K562 (cell line): Measurements from ENCODE around the gene COX6A2. TPM values are rescaled to one million over a fixed set of nuclear protein-coding genes. Genes with fewer than 3 reads are reported as not detected.

Experiments
- ATF1 ChIP-seq, 2 experiments: fragments of 450-650 bp in 1 of 2; IDR thresholded peaks; 2 replicates each; pipeline ENCODE4 v1.6.1; 2016; ENCODE audit warnings: missing compliant biosample characterization in 1 of 2, missing genetic modification characterization in 1 of 2
- EHMT2 ChIP-seq: fragments of 450-650 bp; IDR thresholded peaks from 2 replicates; pipeline ENCODE4 v1.6.1; 2018; ENCODE audit warnings: antibody characterized with exemption
- HLTF ChIP-seq: fragments of 450-650 bp; IDR thresholded peaks from 2 replicates; pipeline ENCODE4 v1.6.1; 2016
- KDM1A ChIP-seq, 2 experiments: fragments of 450-650 bp; IDR thresholded peaks; 2 replicates each; pipeline ENCODE4 v1.6.1; 2016; ENCODE audit warnings: mild to moderate bottlenecking in 2 of 2
- LCOR ChIP-seq: sonication (generic); formaldehyde crosslinking; IDR thresholded peaks from 2 replicates; pipeline ENCODE4 v1.8.0; 2022; ENCODE audit warnings: mild to moderate bottlenecking, missing genetic modification reagents
- MBD2 ChIP-seq: sonication (generic); IDR thresholded peaks from 2 replicates; pipeline ENCODE4 v1.6.1; 2016; ENCODE audit warnings: low read depth, borderline replicate concordance
- MTA3 ChIP-seq: fragments of 450-650 bp; formaldehyde crosslinking; IDR thresholded peaks from 2 replicates; pipeline ENCODE4 v1.6.1; 2017; ENCODE audit warnings: mild to moderate bottlenecking, borderline replicate concordance
- NCOA2 ChIP-seq, 2 experiments: fragments of 450-650 bp; IDR thresholded peaks; 2 replicates each; pipeline ENCODE4 v1.6.1; 2018; ENCODE audit warnings: mild to moderate bottlenecking in 2 of 2, moderate library complexity in 1 of 2; ENCODE audit not compliant: partially characterized antibody in 2 of 2
- NR2C2 ChIP-seq, 2 experiments: fragments of 200-800 bp in 1 of 2; sonication (Bioruptor generic) in 1 of 2; sonication (generic) in 1 of 2; formaldehyde crosslinking in 1 of 2; IDR thresholded peaks; 2 replicates each; pipeline versions ENCODE4 v1.6.1 to v1.8.0; 2016 to 2022; ENCODE audit warnings: mild to moderate bottlenecking in 1 of 2, missing compliant biosample characterization in 1 of 2, missing genetic modification characterization in 1 of 2, missing genetic modification reagents in 1 of 2
- POLR2A ChIP-seq: fragments of 450-650 bp; conservative IDR thresholded peaks from 2 replicates; pipeline ENCODE4 v1.6.1; 2016
- POLR2AphosphoS5 ChIP-seq: IDR thresholded peaks from 2 replicates; pipeline ENCODE4 v1.6.1; 2011; ENCODE audit warnings: mild to moderate bottlenecking, low read depth, low read length, moderate library complexity; ENCODE audit not compliant: control insufficient read depth, insufficient read depth
- PPARD ChIP-seq: fragments of 250-450 bp; sonication (Bioruptor Pico); IDR thresholded peaks from 2 replicates; pipeline ENCODE4 v1.8.0; 2022; ENCODE audit warnings: inconsistent platforms, mild to moderate bottlenecking, moderate library complexity
- SETDB1 ChIP-seq: IDR thresholded peaks from one replicate; pipeline ENCODE4 v1.6.1; 2012; ENCODE audit warnings: low read length, control low read depth, inconsistent platforms
- XRCC5 ChIP-seq: fragments of 200-400 bp; formaldehyde crosslinking; IDR thresholded peaks from 2 replicates; pipeline ENCODE4 v1.6.1; 2017; ENCODE audit warnings: low read depth, mild to moderate bottlenecking, low read length
- YY1 ChIP-seq, 3 experiments: IDR thresholded peaks; 2 replicates each; pipeline ENCODE4 v1.6.1; 2011; ENCODE audit warnings: low read length in 2 of 3, mild to moderate bottlenecking in 2 of 3, moderate library complexity in 2 of 3, borderline replicate concordance in 1 of 3, control low read depth in 1 of 3, low read depth in 1 of 3; ENCODE audit not compliant: insufficient read depth in 3 of 3, insufficient replicate concordance in 2 of 3, control insufficient read depth in 1 of 3, insufficient read length in 1 of 3; ENCODE audit errors: extremely low read depth in 1 of 3
- ZNF134 ChIP-seq: fragments of 250-450 bp; sonication (Bioruptor Pico); conservative IDR thresholded peaks from 2 replicates; pipeline ENCODE4 v1.4.0; 2020
- ZNF24 ChIP-seq: fragments of 450-650 bp; IDR thresholded peaks from 2 replicates; pipeline ENCODE4 v1.6.1; 2016
- ZNF444 ChIP-seq: fragments of 250-450 bp; sonication (Bioruptor Pico); IDR thresholded peaks from 2 replicates; pipeline ENCODE4 v1.4.0; 2020; ENCODE audit warnings: mild to moderate bottlenecking, moderate library complexity
- ZNF76 ChIP-seq: fragments of 250-450 bp; sonication (Bioruptor Pico); IDR thresholded peaks from 2 replicates; pipeline ENCODE4 v1.4.0; 2020; ENCODE audit warnings: mild to moderate bottlenecking, moderate library complexity, borderline replicate concordance
- polyA plus RNA-seq, 8 experiments: library from polyadenylated mRNA; depleted of rRNA in 4 of 8; stranded (reverse) in 5 of 8; unstranded in 3 of 8; fragments of >200 nt; fragmentation: Nextera tagmentation in 2 of 8; fragmentation: Illumina TruSeq in 1 of 8; extraction: Ambion mirVana in 2 of 8; extraction: Trizol in 1 of 8; gene quantifications; 2 replicates each; pipeline versions ENCODE4 v1.2.1 to v1.2.3, GENCODE V29; 2011 to 2014; ENCODE audit warnings: inconsistent platforms in 1 of 8, missing spikeins in 1 of 8
- total RNA-seq, 7 experiments: library from RNA; depleted of rRNA in 6 of 7; stranded (reverse); fragments of >200 nt in 6 of 7; fragmentation: Illumina TruSeq in 2 of 7; extraction: Trizol in 2 of 7; gene quantifications; 2 replicates each; pipeline versions ENCODE4 v1.2.1 to v1.2.3, GENCODE V29; 2011 to 2021; ENCODE audit warnings: low replicate concordance in 1 of 7
- TF ChIP-seq, protein P1 (sequence below): sonication (generic); IDR thresholded peaks from 2 replicates; pipeline ENCODE4 v1.6.1; 2016
- TF ChIP-seq, protein P2 (sequence below), 2 experiments: fragments of 450-650 bp in 1 of 2; sonication (generic) in 1 of 2; formaldehyde crosslinking; conservative IDR thresholded peaks; 2 replicates each; pipeline versions ENCODE4 v1.4.0 to v1.8.1; 2020 to 2022; ENCODE audit warnings: mild to moderate bottlenecking in 1 of 2, missing genetic modification reagents in 1 of 2
- TF ChIP-seq, protein P3 (sequence below): fragments of 450-650 bp; formaldehyde crosslinking; IDR thresholded peaks from 2 replicates; pipeline ENCODE4 v1.4.0; 2022; ENCODE audit warnings: mild to moderate bottlenecking, moderate library complexity
- TF ChIP-seq, protein P4 (sequence below): fragments of 450-650 bp; formaldehyde crosslinking; conservative IDR thresholded peaks from 2 replicates; pipeline ENCODE4 v1.4.0; 2022; ENCODE audit warnings: mild to moderate bottlenecking, missing genetic modification characterization

COX6A2 gene
- total and polyA plus RNA-seq, 9 of the 15 experiments (the other 6 are each of a cell fraction or from before 2014, with no cell fraction given): not detected

DNA sequence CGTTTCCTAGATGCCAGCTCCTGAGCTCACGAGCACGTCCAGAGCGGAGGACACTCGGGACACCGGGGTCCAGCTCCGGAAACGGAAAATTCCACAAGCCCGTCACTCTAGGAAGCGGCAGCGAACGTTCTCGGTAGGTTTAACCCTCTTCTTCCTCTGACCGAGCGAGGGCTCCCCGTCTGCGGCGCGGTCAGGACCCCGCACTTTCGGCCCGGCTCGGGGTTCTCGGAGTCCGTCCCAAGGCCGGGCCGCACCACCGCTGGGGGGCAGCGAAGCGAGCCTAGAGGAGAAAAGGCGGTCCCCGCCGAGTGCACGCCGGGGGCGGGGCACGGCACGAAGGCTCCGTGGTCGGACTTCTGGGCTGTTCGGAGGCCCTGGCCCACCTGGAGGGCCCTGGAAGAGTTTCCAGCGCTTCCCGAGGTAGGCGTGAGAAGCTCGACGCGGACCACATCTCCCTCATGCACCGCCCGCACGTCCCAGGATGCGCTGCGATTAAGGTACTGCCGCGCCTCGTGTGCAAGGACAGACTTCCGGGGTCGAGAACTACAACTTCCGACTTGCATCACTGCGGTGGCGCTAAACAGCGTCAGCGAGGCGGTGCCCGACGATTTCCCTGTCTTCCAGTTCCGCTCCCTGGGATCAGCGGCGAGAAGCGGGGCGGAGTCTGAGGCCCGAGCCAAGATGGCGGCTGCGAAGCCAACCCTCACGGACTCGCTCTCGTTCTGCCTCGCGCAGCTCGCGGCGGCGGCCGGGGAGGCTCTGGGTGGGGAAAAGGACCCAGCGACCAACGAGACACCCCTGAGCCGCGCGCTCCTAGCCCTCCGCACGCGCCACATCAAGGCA is 30.9 kb upstream of the COX6A2 start, which contains the start of gene ARMC5 (continued):
- no peak for TF ChIP-seq KDM1A (IDR thresholded peaks at IDR 0.05)
- TF ChIP-seq LCOR (CRISPR knock-in tag): peak; percentile 90
- TF ChIP-seq ZNF24: no peak
- TF ChIP-seq MTA3: peak; percentile 90
- TF ChIP-seq YY1 (IDR thresholded peaks at IDR 0.05; ENCODE audit: borderline replicate concordance in 1 of 3, control insufficient read depth in 1 of 3, extremely low read depth in 1 of 3, insufficient read depth in 3 of 3, insufficient read length in 1 of 3, insufficient replicate concordance in 2 of 3, low read depth in 1 of 3, low read length in 2 of 3): peak; percentile 93 to 97 (median 96)
- no peak for TF ChIP-seq HLTF
- TF ChIP-seq ATF1 (CRISPR knock-in tag; IDR thresholded peaks at IDR 0.05): peak; percentile 56; the same call in 1 of the 2 replicates
- peak; percentile 98 for TF ChIP-seq ATF1 (tag; IDR thresholded peaks at IDR 0.05)
- no peak for TF ChIP-seq EHMT2
- peak; percentile 71 for TF ChIP-seq MBD2
- peak; percentile 69; the same call in 1 of the 2 replicates for TF ChIP-seq ZNF76 (CRISPR knock-in tag)
- TF ChIP-seq, protein P1, sequence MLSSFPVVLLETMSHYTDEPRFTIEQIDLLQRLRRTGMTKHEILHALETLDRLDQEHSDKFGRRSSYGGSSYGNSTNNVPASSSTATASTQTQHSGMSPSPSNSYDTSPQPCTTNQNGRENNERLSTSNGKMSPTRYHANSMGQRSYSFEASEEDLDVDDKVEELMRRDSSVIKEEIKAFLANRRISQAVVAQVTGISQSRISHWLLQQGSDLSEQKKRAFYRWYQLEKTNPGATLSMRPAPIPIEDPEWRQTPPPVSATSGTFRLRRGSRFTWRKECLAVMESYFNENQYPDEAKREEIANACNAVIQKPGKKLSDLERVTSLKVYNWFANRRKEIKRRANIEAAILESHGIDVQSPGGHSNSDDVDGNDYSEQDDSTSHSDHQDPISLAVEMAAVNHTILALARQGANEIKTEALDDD: no peak
- TF ChIP-seq, protein P2, sequence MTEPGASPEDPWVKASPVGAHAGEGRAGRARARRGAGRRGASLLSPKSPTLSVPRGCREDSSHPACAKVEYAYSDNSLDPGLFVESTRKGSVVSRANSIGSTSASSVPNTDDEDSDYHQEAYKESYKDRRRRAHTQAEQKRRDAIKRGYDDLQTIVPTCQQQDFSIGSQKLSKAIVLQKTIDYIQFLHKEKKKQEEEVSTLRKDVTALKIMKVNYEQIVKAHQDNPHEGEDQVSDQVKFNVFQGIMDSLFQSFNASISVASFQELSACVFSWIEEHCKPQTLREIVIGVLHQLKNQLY (CRISPR knock-in tag; conservative IDR thresholded peaks at IDR 0.05): peak in 1 of 2 experiments; percentile 15; a peak in 2 of 4 replicates
- no peak for TF ChIP-seq ZNF444
- peak; percentile 97 for TF ChIP-seq POLR2A
- peak; percentile 43; the same call in 1 of the 2 replicates for TF ChIP-seq NR2C2 (CRISPR knock-in tag; IDR thresholded peaks at IDR 0.05)
- peak; percentile 94 for TF ChIP-seq NR2C2 (tag; IDR thresholded peaks at IDR 0.05)
- TF ChIP-seq, protein P3, sequence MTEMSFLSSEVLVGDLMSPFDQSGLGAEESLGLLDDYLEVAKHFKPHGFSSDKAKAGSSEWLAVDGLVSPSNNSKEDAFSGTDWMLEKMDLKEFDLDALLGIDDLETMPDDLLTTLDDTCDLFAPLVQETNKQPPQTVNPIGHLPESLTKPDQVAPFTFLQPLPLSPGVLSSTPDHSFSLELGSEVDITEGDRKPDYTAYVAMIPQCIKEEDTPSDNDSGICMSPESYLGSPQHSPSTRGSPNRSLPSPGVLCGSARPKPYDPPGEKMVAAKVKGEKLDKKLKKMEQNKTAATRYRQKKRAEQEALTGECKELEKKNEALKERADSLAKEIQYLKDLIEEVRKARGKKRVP (CRISPR knock-in tag): peak; percentile 73; the same call in 1 of the 2 replicates
- TF ChIP-seq XRCC5: peak; percentile 18; the same call in 1 of the 2 replicates
- TF ChIP-seq PPARD (CRISPR knock-in tag): no peak
- no peak for TF ChIP-seq SETDB1
- TF ChIP-seq, protein P4, sequence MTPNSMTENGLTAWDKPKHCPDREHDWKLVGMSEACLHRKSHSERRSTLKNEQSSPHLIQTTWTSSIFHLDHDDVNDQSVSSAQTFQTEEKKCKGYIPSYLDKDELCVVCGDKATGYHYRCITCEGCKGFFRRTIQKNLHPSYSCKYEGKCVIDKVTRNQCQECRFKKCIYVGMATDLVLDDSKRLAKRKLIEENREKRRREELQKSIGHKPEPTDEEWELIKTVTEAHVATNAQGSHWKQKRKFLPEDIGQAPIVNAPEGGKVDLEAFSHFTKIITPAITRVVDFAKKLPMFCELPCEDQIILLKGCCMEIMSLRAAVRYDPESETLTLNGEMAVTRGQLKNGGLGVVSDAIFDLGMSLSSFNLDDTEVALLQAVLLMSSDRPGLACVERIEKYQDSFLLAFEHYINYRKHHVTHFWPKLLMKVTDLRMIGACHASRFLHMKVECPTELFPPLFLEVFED (CRISPR knock-in tag): peak; percentile 91
- peak; percentile 77 for TF ChIP-seq POLR2AphosphoS5
- TF ChIP-seq ZNF134 (CRISPR knock-in tag): peak; percentile 44; the same call in 1 of the 2 replicates
- no peak for TF ChIP-seq NCOA2 (IDR thresholded peaks at IDR 0.05; ENCODE audit: partially characterized antibody in 2 of 2)
